T-cell (primary cell): Measurements from ENCODE around the gene DCAF10. TPM values are rescaled to one million over a fixed set of nuclear protein-coding genes. Genes with fewer than 3 reads are reported as not detected.

Experiments used
- ATAC-seq, 4 experiments: fragments of 200-7000 bp in 3 of 4; fragments of 150-1000 bp in 1 of 4; cut with Tn5 transposase; replicated peaks in 1 of 4; 1 replicate in 3 of 4; 2 replicates in 1 of 4; pipeline ENCODE4 v1.10.0; 2021; ENCODE audit warnings: moderate library complexity in 3 of 4, mild to moderate bottlenecking in 2 of 4, moderate number of reproducible peaks in 1 of 4
- CTCF ChIA-PET, 2 donors: fragments of 300-600 bp; sonication (Branson Sonifier 250); formaldehyde crosslinking; loops; one replicate each; lab custom pipeline; 2022; ENCODE audit warnings: antibody characterized with exemption in 2 of 2; lab: Charles Lee
- POLR2A ChIA-PET, 2 donors: fragments of 300-600 bp; sonication (Branson Sonifier 250); formaldehyde crosslinking; loops; one replicate each; lab custom pipeline; 2022; ENCODE audit warnings: antibody characterized with exemption in 2 of 2; lab: Charles Lee
- DNase-seq, 35 experiments: peaks; one replicate each; pipeline versions ENCODE4 v3.0.0 to v3.0.0-alpha.2; 2013 to 2023
- H3K27ac ChIP-seq: one replicate; pipeline ENCODE4 v1.5.1; 2013; ENCODE audit warnings: low read length
- H3K27me3 ChIP-seq, 2 experiments: replicated peaks in 1 of 2; 1 replicate in 1 of 2; 2 replicates in 1 of 2; pipeline versions ENCODE4 v1.6.1 to v1.7.0; 2013; ENCODE audit warnings: low read length in 1 of 2, mixed read lengths in 1 of 2; ENCODE audit not compliant: control insufficient read depth in 2 of 2, insufficient read depth in 2 of 2; ENCODE audit errors: extremely low read depth in 1 of 2
- H3K36me3 ChIP-seq, 2 donors: 1 replicate in 1 of 2; 2 replicates in 1 of 2; pipeline versions ENCODE4 v1.6.1 to v1.7.0; 2013; ENCODE audit warnings: low read length in 1 of 2; ENCODE audit not compliant: control insufficient read depth in 2 of 2, insufficient read depth in 1 of 2; ENCODE audit errors: extremely low read depth in 1 of 2
- H3K4me1 ChIP-seq, 2 experiments: 1 replicate in 1 of 2; 2 replicates in 1 of 2; pipeline versions ENCODE4 v1.6.1 to v1.7.0; 2013; ENCODE audit warnings: low read length in 2 of 2, mixed read lengths in 1 of 2; ENCODE audit not compliant: insufficient read depth in 2 of 2, control insufficient read depth in 1 of 2; ENCODE audit errors: extremely low read depth in 1 of 2
- H3K4me3 ChIP-seq, 2 donors: 1 replicate in 1 of 2; 2 replicates in 1 of 2; pipeline versions ENCODE4 v1.5.1 to v1.7.0; 2013; ENCODE audit warnings: mild to moderate bottlenecking in 2 of 2, low read length in 1 of 2, moderate library complexity in 1 of 2; ENCODE audit not compliant: control insufficient read depth in 1 of 2; ENCODE audit errors: extremely low read depth in 1 of 2
- H3K9me3 ChIP-seq: 2 replicates; pipeline ENCODE4 v1.7.0; 2013
- H3K27ac Mint-ChIP-seq, 2 donors: one replicate each; pipeline ENCODE4 v1.8.0; 2020 to 2021; ENCODE audit warnings: mild to moderate bottlenecking in 2 of 2, mixed read lengths in 2 of 2
- H3K27me3 Mint-ChIP-seq, 2 donors: one replicate each; pipeline ENCODE4 v1.8.0; 2021 to 2022; ENCODE audit warnings: mixed read lengths in 2 of 2
- H3K36me3 Mint-ChIP-seq: one replicate; pipeline ENCODE4 v1.8.0; 2021; ENCODE audit warnings: mixed read lengths
- H3K4me1 Mint-ChIP-seq, 3 donors: one replicate each; pipeline ENCODE4 v1.8.0; 2020 to 2022; ENCODE audit warnings: mixed read lengths in 3 of 3, mild to moderate bottlenecking in 1 of 3
- H3K4me3 Mint-ChIP-seq, 3 donors: one replicate each; pipeline ENCODE4 v1.8.0; 2020 to 2022; ENCODE audit warnings: mild to moderate bottlenecking in 3 of 3, mixed read lengths in 3 of 3, moderate library complexity in 3 of 3
- H3K9me3 Mint-ChIP-seq, 3 donors: one replicate each; pipeline ENCODE4 v1.8.0; 2020 to 2022; ENCODE audit warnings: mixed read lengths in 3 of 3
- WGBS: methylation state at CpG from one replicate; pipeline ENCODE4 v1.1.5; 2013; ENCODE audit warnings: missing lambda C conversion rate; ENCODE audit not compliant: insufficient coverage; 5-methylcytosine and 5-hydroxymethylcytosine counted together
- total RNA-seq, 35 experiments: library from RNA in 6 of 35; stranded (reverse) in 6 of 35; fragments of 120-200 nt in 1 of 35; gene quantifications; one replicate each; pipeline versions ENCODE4 v1.2.1 to v1.2.4 and lab custom pipeline; 2013 to 2026

The DCAF10 gene
- total RNA-seq, 5 donors from 2014 or later (not counting 1 experiment from before 2014, with no cell fraction given), result 18.4 to 20.9 (median 19.2) TPM

GRCh38 chr9:37787059-37787458 lies 13.5 kb upstream of the DCAF10 start:
- Histone ChIP-seq H3K27ac (no peak overlapping the region), H3K36me3 (peaks cover 0 to 16% of the 10 kb centered on the region in 2 donors), H3K9me3 (no peaks in the 10 kb centered on the region), H3K4me3 (no peak overlapping the region), H3K27me3 (no peaks in the 10 kb centered on the region), H3K4me1 (peaks cover 16 to 18% of the 10 kb centered on the region in 2 experiments)
- H3K4me3 Mint-ChIP-seq, result no peak overlapping the region
- ChIA-PET CTCF (no interaction called here), POLR2A (no interaction called here)
- H3K9me3 Mint-ChIP-seq, result no peaks in the 10 kb centered on the region
- H3K27ac Mint-ChIP-seq, result no peak overlapping the region
- H3K36me3 Mint-ChIP-seq, result peaks cover 15% of the 10 kb centered on the region
- no peaks in the 10 kb centered on the region for H3K27me3 Mint-ChIP-seq
- 77% methylated on average over 32 of the region's 45 CpGs for WGBS
- H3K4me1 Mint-ChIP-seq, result peaks cover 34 to 37% (median 35%) of the 10 kb centered on the region in 3 donors
- DNase-seq, result no peak
- no peak for ATAC-seq

DNA sequence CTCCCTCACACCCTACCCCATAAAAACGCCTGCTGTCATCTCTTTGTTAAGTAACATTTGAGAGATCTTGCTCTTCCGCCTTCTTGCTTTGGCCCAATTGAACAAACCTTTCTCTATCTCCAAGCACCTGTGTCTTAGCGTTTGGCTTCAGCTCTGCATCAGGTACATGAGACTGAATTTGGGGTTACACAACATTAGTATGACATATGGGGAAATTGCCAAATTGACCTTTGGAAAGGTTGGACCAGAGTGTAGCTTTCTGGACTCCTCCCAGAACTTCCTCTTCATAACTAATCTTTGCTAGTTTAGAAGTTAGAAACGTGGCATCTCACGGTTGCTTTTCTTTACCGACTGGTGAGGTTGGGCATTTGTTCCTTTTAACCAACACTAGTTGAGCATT lies 12.3 kb upstream of the DCAF10 start:
- ATAC-seq (no peak), DNase-seq (no peak)
- H3K27ac ChIP-seq, result no peak overlapping the region
- no peak overlapping the region for H3K4me3 ChIP-seq
- peaks cover 0 to 4% of the 10 kb centered on the region in 2 donors for H3K36me3 ChIP-seq
- H3K4me1 ChIP-seq, result peaks cover 11 to 12% of the 10 kb centered on the region in 2 experiments
- Mint-ChIP-seq H3K4me1 (peaks cover 22 to 24% (median 24%) of the 10 kb centered on the region in 3 donors), H3K27me3 (no peaks in the 10 kb centered on the region), H3K27ac (no peak overlapping the region), H3K4me3 (peak overlapping the region in 1 of 3 donors; percentile 26), H3K9me3 (no peaks in the 10 kb centered on the region), H3K36me3 (peaks cover 7% of the 10 kb centered on the region)
- ChIA-PET POLR2A (no interaction called here), CTCF (interaction anchor here in 1 of 2 donors (0.6 kb wide), 1 partner anchor 22 kb away, joined by 3 read pairs; no protein-coding TSS in a partner anchor)
- no peaks in the 10 kb centered on the region for H3K9me3 ChIP-seq
- no CpG with 5 or more reads among the region's 6 CpGs for WGBS
- H3K27me3 ChIP-seq, result no peaks in the 10 kb centered on the region

DNA sequence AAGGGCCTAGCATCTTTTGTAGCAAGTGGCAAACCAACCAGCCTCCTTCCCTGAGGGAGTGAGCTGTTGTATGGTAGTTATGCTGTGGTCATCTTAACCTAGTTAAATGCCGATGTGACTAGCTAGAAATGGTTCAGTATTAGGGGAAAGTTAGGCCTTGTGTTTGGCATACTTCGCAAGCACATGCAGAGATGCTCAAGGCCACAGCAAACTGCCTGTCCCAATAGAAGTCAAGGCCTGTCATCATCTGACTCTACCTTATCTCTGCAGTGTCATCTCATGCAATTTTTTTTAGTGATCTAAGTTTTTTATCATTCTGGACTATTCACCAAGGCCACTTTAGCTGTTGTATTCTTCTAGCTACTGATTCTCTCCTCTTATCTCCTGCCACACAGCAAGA lies 10.5 kb upstream of the DCAF10 start:
- Histone ChIP-seq H3K27me3 (no peaks in the 10 kb centered on the region), H3K4me1 (peaks cover 0 to 6% of the 10 kb centered on the region in 2 experiments), H3K9me3 (no peaks in the 10 kb centered on the region), H3K27ac (no peak overlapping the region), H3K4me3 (no peak overlapping the region), H3K36me3 (no peaks in the 10 kb centered on the region)
- Mint-ChIP-seq H3K36me3 (peaks cover 7% of the 10 kb centered on the region), H3K9me3 (no peaks in the 10 kb centered on the region), H3K27me3 (no peaks in the 10 kb centered on the region), H3K27ac (no peak overlapping the region), H3K4me3 (no peak overlapping the region), H3K4me1 (peaks cover 6 to 8% (median 8%) of the 10 kb centered on the region in 3 donors)
- DNase-seq (no peak), ATAC-seq (no peak)
- CTCF ChIA-PET, result interaction anchor here in 1 of 2 donors (0.5 to 1.0 kb wide), 2 partner anchors 11 to 37 kb away, joined by 4 to 6 read pairs; partner anchors contain the start of genes DCAF10 and TRMT10B
- POLR2A ChIA-PET, result no interaction called here
- WGBS, result no CpG with 5 or more reads among the region's 2 CpGs

- Mint-ChIP-seq H3K27me3 (no peaks in the 10 kb centered on the region), H3K4me1 (no peaks in the 10 kb centered on the region), H3K9me3 (no peaks in the 10 kb centered on the region), H3K27ac (no peak overlapping the region), H3K4me3 (no peak overlapping the region), H3K36me3 (peaks cover 7% of the 10 kb centered on the region)
- ChIA-PET CTCF (no interaction called here), POLR2A (no interaction called here)
- no CpG with 5 or more reads among the region's 5 CpGs for WGBS
- Histone ChIP-seq H3K27ac (no peak overlapping the region), H3K4me3 (no peak overlapping the region), H3K27me3 (no peaks in the 10 kb centered on the region), H3K9me3 (no peaks in the 10 kb centered on the region), H3K36me3 (no peaks in the 10 kb centered on the region), H3K4me1 (no peaks in the 10 kb centered on the region)
- DNase-seq (no peak), ATAC-seq (no peak)
Observed at GRCh38 chr9:37792122-37792521, 8.5 kb upstream of the DCAF10 start.

DNA sequence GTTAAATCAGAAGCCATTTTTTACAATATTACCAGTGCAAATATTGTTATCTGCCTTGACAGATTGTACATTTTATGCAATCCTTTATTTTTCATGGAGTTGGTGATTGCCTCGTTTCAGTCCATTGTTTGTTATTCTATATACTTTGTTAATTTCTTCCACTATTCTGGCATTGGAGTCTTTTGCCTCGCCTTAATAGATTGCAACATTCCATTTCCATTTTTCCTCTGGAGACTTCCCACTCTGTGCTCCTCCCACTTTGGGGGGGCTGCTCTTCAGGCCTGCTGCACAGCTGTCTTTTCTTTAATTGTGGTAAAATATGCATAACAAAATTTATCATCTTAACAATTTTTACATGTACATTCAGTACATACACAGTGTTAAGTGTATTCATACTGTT lies 4.4 kb upstream of the DCAF10 start:
- no CpG with 5 or more reads among the region's 2 CpGs for WGBS
- H3K4me1 ChIP-seq, result peaks cover 2 to 10% of the 10 kb centered on the region in 2 experiments

DNA sequence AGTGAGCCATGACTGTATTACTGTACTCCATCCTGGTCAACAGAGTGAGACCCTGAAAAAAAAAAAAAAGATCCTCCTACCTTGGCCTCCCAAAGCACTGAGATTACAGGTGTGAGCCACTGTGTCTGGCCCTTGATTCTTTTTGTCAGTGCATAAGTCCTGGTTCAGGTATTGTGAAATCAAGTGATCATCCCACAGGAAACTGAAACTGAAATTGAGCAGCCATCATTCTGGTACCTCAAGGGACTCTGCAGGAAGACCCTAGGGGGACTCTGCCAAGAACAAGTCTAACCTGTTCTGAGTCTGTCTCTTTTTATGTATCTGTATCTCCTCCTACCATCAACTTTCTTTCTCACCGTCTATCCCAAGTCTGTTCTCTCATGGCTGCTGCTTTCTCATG lies 1.9 kb upstream of the DCAF10 start:
- Mint-ChIP-seq H3K4me3 (peak overlapping the region in 2 of 3 donors; percentile 86 to 88), H3K27me3 (no peaks in the 10 kb centered on the region), H3K9me3 (no peaks in the 10 kb centered on the region), H3K36me3 (no peaks in the 10 kb centered on the region), H3K4me1 (peaks cover 32 to 35% (median 34%) of the 10 kb centered on the region in 3 donors), H3K27ac (no peak overlapping the region)
- Histone ChIP-seq H3K27ac (no peak overlapping the region), H3K4me1 (peaks cover 16 to 23% of the 10 kb centered on the region in 2 experiments), H3K4me3 (no peak overlapping the region), H3K9me3 (no peaks in the 10 kb centered on the region), H3K36me3 (no peaks in the 10 kb centered on the region), H3K27me3 (no peaks in the 10 kb centered on the region)
- ATAC-seq (no peak), DNase-seq (no peak)
- WGBS, result 92% methylated on average over 1 of the region's 1 CpG
- ChIA-PET CTCF (no interaction called here), POLR2A (no interaction called here)

More for the DNA sequence above, 4.4 kb upstream of the DCAF10 start:
- Mint-ChIP-seq H3K4me1 (peaks cover 12 to 16% (median 14%) of the 10 kb centered on the region in 3 donors), H3K27ac (no peak overlapping the region), H3K36me3 (peaks cover 3% of the 10 kb centered on the region), H3K4me3 (no peak overlapping the region), H3K27me3 (no peaks in the 10 kb centered on the region), H3K9me3 (no peaks in the 10 kb centered on the region)
- CTCF ChIA-PET, result no interaction called here
- Histone ChIP-seq H3K4me3 (no peak overlapping the region), H3K9me3 (no peaks in the 10 kb centered on the region), H3K27me3 (no peaks in the 10 kb centered on the region), H3K27ac (no peak overlapping the region), H3K36me3 (no peaks in the 10 kb centered on the region)
- POLR2A ChIA-PET, result no interaction called here
- no peak for DNase-seq
- no peak for ATAC-seq
